ENCODE results near the gene SMIM23. TPM values are rescaled to one million over a fixed set of nuclear protein-coding genes. Genes with fewer than 3 reads are reported as not detected.

The SMIM23 gene
- total and polyA plus RNA-seq, 2 of the 13 experiments (the other 11 are each of a cell fraction or from before 2014, with no cell fraction given), result not detected

- H2AFZ ChIP-seq (ENCODE audit: low read length), result no peak overlapping the region
- intact Hi-C loops (cut with micrococcal nuclease; ENCODE audit: unreplicated experiment), result no loop called here
- in situ Hi-C loops (cut with HindIII; ENCODE audit: extremely low pct_ligation_motif_present, low pct_unique_long_range_greater_than_20kb), result no loop called here
- no peak overlapping the region for H3K9ac ChIP-seq (ENCODE audit: insufficient read depth, low read depth, low read length)
- no peaks in the 10 kb centered on the region for H3K9me3 ChIP-seq (ENCODE audit: low read length)
- DNase-seq (ENCODE audit: low spot score), result no peak
- no peak overlapping the region for H3K27ac ChIP-seq (ENCODE audit: extremely low read length, insufficient read depth, low read length)
- H3K27me3 ChIP-seq (ENCODE audit: control insufficient read depth in 1 of 2, insufficient read depth in 2 of 2, low read length in 2 of 2), result peaks cover 0 to 2% of the 10 kb centered on the region in 2 experiments; a peak in 1 of 5 replicates
- FAIRE-seq, result no peak
- ChIA-PET POLR2A (no interaction called here), CTCF (ENCODE audit: low intra/inter-chr PET ratio, low total read pairs) (no interaction called here)
- H3K36me3 ChIP-seq (replicated peaks in 1 of 2; ENCODE audit: control insufficient read depth in 1 of 2, insufficient read depth in 2 of 2, low read length in 2 of 2), result no peaks in the 10 kb centered on the region
- no peak overlapping the region for H3K4me3 ChIP-seq (replicated peaks in 1 of 3; ENCODE audit: insufficient read depth in 1 of 3, low read depth in 2 of 3, low read length in 3 of 3)
- TF ChIP-seq HES4 (CRISPR knock-in tag; IDR thresholded peaks at IDR 0.05; ENCODE audit: borderline replicate concordance) (no peak), STAT6 (CRISPR knock-in tag; IDR thresholded peaks at IDR 0.05; ENCODE audit: borderline replicate concordance) (no peak), IRX3 (CRISPR knock-in tag; IDR thresholded peaks at IDR 0.05; ENCODE audit: borderline replicate concordance, low read depth) (no peak), ZNF136 (CRISPR knock-in tag; IDR thresholded peaks at IDR 0.05; ENCODE audit: low read depth) (no peak), EEA1 (CRISPR knock-in tag; IDR thresholded peaks at IDR 0.05; ENCODE audit: borderline replicate concordance) (no peak), ZNF263 (CRISPR knock-in tag; IDR thresholded peaks at IDR 0.05) (no peak), MTF1 (CRISPR knock-in tag; IDR thresholded peaks at IDR 0.05) (no peak), MTA1 (CRISPR knock-in tag; IDR thresholded peaks at IDR 0.05; ENCODE audit: borderline replicate concordance) (no peak), ZNF770 (CRISPR knock-in tag; IDR thresholded peaks at IDR 0.05) (no peak), RNF2 (conservative IDR thresholded peaks at IDR 0.05; ENCODE audit: low read depth) (no peak), KDM3A (CRISPR knock-in tag; IDR thresholded peaks at IDR 0.05; ENCODE audit: low read depth) (no peak), ZBTB25 (CRISPR knock-in tag; IDR thresholded peaks at IDR 0.05) (no peak), NKX3-1 (CRISPR knock-in tag; IDR thresholded peaks at IDR 0.05) (no peak), U2AF2 (IDR thresholded peaks at IDR 0.05; ENCODE audit: low read depth, low read length) (no peak), GLMP (CRISPR knock-in tag; IDR thresholded peaks at IDR 0.05; ENCODE audit: borderline replicate concordance) (no peak), ZNF12 (CRISPR knock-in tag; IDR thresholded peaks at IDR 0.05) (no peak), MAZ (IDR thresholded peaks at IDR 0.05; ENCODE audit: borderline replicate concordance, low read depth, low read length) (no peak), MAZ (CRISPR knock-in tag; IDR thresholded peaks at IDR 0.05; ENCODE audit: low read depth) (no peak), ZMYM2 (CRISPR knock-in tag; IDR thresholded peaks at IDR 0.05) (no peak), RFX1 (IDR thresholded peaks at IDR 0.05) (no peak), SMAD3 (CRISPR knock-in tag; IDR thresholded peaks at IDR 0.05) (no peak)
- H3K4me2 ChIP-seq (ENCODE audit: low read depth, low read length), result no peak overlapping the region
- no peaks in the 10 kb centered on the region for H3K4me1 ChIP-seq (ENCODE audit: insufficient read depth, low read length)
- ATAC-seq, result no peak
- no peaks in the 10 kb centered on the region for H4K20me1 ChIP-seq (ENCODE audit: insufficient read depth, low read length)
- no peaks in the 10 kb centered on the region for H3K79me2 ChIP-seq (ENCODE audit: insufficient read depth, low read length)
- 25% methylated on average over 2 of the region's 2 CpGs for WGBS (ENCODE audit: low lambda C conversion rate)
- no TSS peak for BruUV-seq (replicated peaks)
These were observed 41.4 kb upstream of the SMIM23 start for GRCh38 chr5:171744264-171744663.
